Astrocyte (in vitro differentiated cells and primary cell): ENCODE data around the gene TRMT2A. TPM values are rescaled to one million over a fixed set of nuclear protein-coding genes. Genes with fewer than 3 reads are reported as not detected.
A peak's percentile ranks its signal among the peaks of the same experiment; 100 is the strongest.

ENCODE experiments used
- DNase-seq: peaks from one replicate; pipeline ENCODE4 v3.0.0-alpha.2; 2010; ENCODE audit warnings: low read depth
- FAIRE-seq: peaks from 2 replicates; lab custom pipeline; 2011; peaks lifted over from hg19 to GRCh38; lab: Jason Lieb, UNC
- H2AFZ ChIP-seq: 2 replicates; pipeline ENCODE4 v1.6.0; 2012; ENCODE audit warnings: low read depth, low read length, inconsistent platforms
- H3K27ac ChIP-seq: 2 replicates; pipeline ENCODE4 v1.5.1; 2011; ENCODE audit warnings: low read depth, low read length, inconsistent platforms
- H3K27me3 ChIP-seq: 2 replicates; pipeline ENCODE4 v1.6.0; 2011; ENCODE audit warnings: low read length, inconsistent platforms; ENCODE audit not compliant: insufficient read depth
- H3K36me3 ChIP-seq: 2 replicates; pipeline ENCODE4 v1.5.1; 2011; ENCODE audit warnings: low read length, inconsistent platforms; ENCODE audit not compliant: insufficient read depth
- H3K4me1 ChIP-seq: 2 replicates; pipeline ENCODE4 v1.5.1; 2011; ENCODE audit warnings: low read length, inconsistent platforms; ENCODE audit not compliant: insufficient read depth
- H3K4me2 ChIP-seq: 2 replicates; pipeline ENCODE4 v1.6.0; 2012; ENCODE audit warnings: low read length, inconsistent platforms
- H3K4me3 ChIP-seq: 2 replicates; pipeline ENCODE4 v1.5.1; 2011; ENCODE audit warnings: low read depth, mild to moderate bottlenecking, low read length, inconsistent platforms; ENCODE audit not compliant: insufficient read depth
- H3K79me2 ChIP-seq: 2 replicates; pipeline ENCODE4 v1.6.0; 2012; ENCODE audit warnings: mild to moderate bottlenecking, low read length, inconsistent platforms; ENCODE audit not compliant: insufficient read depth
- H3K9ac ChIP-seq: 2 replicates; pipeline ENCODE4 v1.6.0; 2012; ENCODE audit warnings: mild to moderate bottlenecking, low read length, inconsistent platforms
- H3K9me3 ChIP-seq: 2 replicates; pipeline ENCODE4 v1.5.1; 2012; ENCODE audit warnings: low read depth, mild to moderate bottlenecking, low read length, inconsistent platforms; ENCODE audit not compliant: insufficient read depth
- H4K20me1 ChIP-seq: 2 replicates; pipeline ENCODE4 v1.6.0; 2012; ENCODE audit warnings: low read length, inconsistent platforms; ENCODE audit not compliant: insufficient read depth
- H3K27ac Mint-ChIP-seq: one replicate; pipeline ENCODE4 v1.8.0; 2021; ENCODE audit warnings: mild to moderate bottlenecking, mixed read lengths; ENCODE audit not compliant: unreplicated experiment
- H3K27me3 Mint-ChIP-seq: one replicate; pipeline ENCODE4 v1.8.0; 2021; ENCODE audit warnings: low read depth, mixed read lengths; ENCODE audit not compliant: unreplicated experiment
- H3K36me3 Mint-ChIP-seq: one replicate; pipeline ENCODE4 v1.8.0; 2021; ENCODE audit warnings: low read depth, mixed read lengths; ENCODE audit not compliant: unreplicated experiment
- H3K4me1 Mint-ChIP-seq: one replicate; pipeline ENCODE4 v1.8.0; 2021; ENCODE audit warnings: low read depth, mixed read lengths; ENCODE audit not compliant: unreplicated experiment
- H3K4me3 Mint-ChIP-seq: one replicate; pipeline ENCODE4 v1.8.0; 2021; ENCODE audit warnings: mild to moderate bottlenecking, moderate library complexity, mixed read lengths; ENCODE audit not compliant: unreplicated experiment
- H3K9me3 Mint-ChIP-seq: one replicate; pipeline ENCODE4 v1.8.0; 2021; ENCODE audit warnings: mild to moderate bottlenecking, mixed read lengths; ENCODE audit not compliant: unreplicated experiment
- CTCF ChIP-seq: IDR thresholded peaks from 2 replicates; pipeline ENCODE4 v1.5.1; 2011; ENCODE audit warnings: low read depth, mild to moderate bottlenecking, inconsistent platforms, low read length, moderate library complexity; ENCODE audit not compliant: insufficient read depth
- EZH2 ChIP-seq: IDR thresholded peaks from 2 replicates; pipeline ENCODE4 v1.6.1; 2012; ENCODE audit warnings: mild to moderate bottlenecking, low read length, inconsistent platforms; ENCODE audit not compliant: insufficient read depth
- total RNA-seq: library from RNA; stranded (reverse); gene quantifications from 2 replicates; pipeline ENCODE4 v1.2.1, GENCODE V29; 2021

TRMT2A gene
- total RNA-seq, 1 donor from 2014 or later: 32.9 TPM

GRCh38 chr22:20142711-20143621 lies 25.9 kb upstream of the TRMT2A start:
- no peaks in the 10 kb centered on the region for H3K36me3 ChIP-seq
- no peak overlapping the region for H2AFZ ChIP-seq
- H4K20me1 ChIP-seq: peaks cover 30% of the 10 kb centered on the region
- H3K27me3 ChIP-seq: no peaks in the 10 kb centered on the region
- H3K27me3 Mint-ChIP-seq: no peaks in the 10 kb centered on the region
- H3K4me3 Mint-ChIP-seq: no peak overlapping the region
- DNase-seq (no peak), FAIRE-seq (no peak)
- H3K4me2 ChIP-seq: no peak overlapping the region
- H3K9me3 ChIP-seq: no peaks in the 10 kb centered on the region
- H3K36me3 Mint-ChIP-seq: peaks cover 10% of the 10 kb centered on the region
- H3K9ac ChIP-seq: no peak overlapping the region
- peaks cover 30% of the 10 kb centered on the region for H3K79me2 ChIP-seq
- peaks cover 17% of the 10 kb centered on the region for H3K4me1 Mint-ChIP-seq
- peaks cover 21% of the 10 kb centered on the region for H3K4me1 ChIP-seq
- H3K27ac ChIP-seq: no peak overlapping the region
- no peak overlapping the region for H3K27ac Mint-ChIP-seq
- no peak for TF ChIP-seq EZH2
- TF ChIP-seq CTCF: no peak
- H3K4me3 ChIP-seq: no peak overlapping the region
- H3K9me3 Mint-ChIP-seq: no peaks in the 10 kb centered on the region

- FAIRE-seq (no peak), DNase-seq (peak; percentile 81)
- Mint-ChIP-seq H3K27ac (peak overlapping the region; percentile 12), H3K4me3 (no peak overlapping the region), H3K27me3 (no peaks in the 10 kb centered on the region), H3K4me1 (peaks cover 20% of the 10 kb centered on the region), H3K36me3 (peaks cover 8% of the 10 kb centered on the region), H3K9me3 (no peaks in the 10 kb centered on the region)
- Histone ChIP-seq H3K9ac (peak overlapping the region; percentile 53), H3K4me3 (no peak overlapping the region), H3K9me3 (no peaks in the 10 kb centered on the region), H3K4me2 (peak overlapping the region; percentile 59), H2AFZ (no peak overlapping the region), H3K36me3 (no peaks in the 10 kb centered on the region), H4K20me1 (peaks cover 42% of the 10 kb centered on the region), H3K27me3 (no peaks in the 10 kb centered on the region), H3K79me2 (peaks cover 46% of the 10 kb centered on the region), H3K27ac (peak overlapping the region; percentile 62), H3K4me1 (peaks cover 27% of the 10 kb centered on the region)
- TF ChIP-seq CTCF: no peak
- no peak for TF ChIP-seq EZH2
These were observed 24.4 kb upstream of the TRMT2A start for GRCh38 chr22:20141186-20142077.
